ENCODE results near the gene PRAMEF10. TPM values are rescaled to one million over a fixed set of nuclear protein-coding genes. Genes with fewer than 3 reads are reported as not detected.

Gene PRAMEF10
- total RNA-seq: not detected in 2 replicates

GRCh38 chr1:12898170-12898569, at the start of gene PRAMEF10:
Gene PRAMEF10, minus strand, starts transcription at chr1:12898270. Its CDS starts 2,423 bp downstream, at chr1:12895847.

DNA sequence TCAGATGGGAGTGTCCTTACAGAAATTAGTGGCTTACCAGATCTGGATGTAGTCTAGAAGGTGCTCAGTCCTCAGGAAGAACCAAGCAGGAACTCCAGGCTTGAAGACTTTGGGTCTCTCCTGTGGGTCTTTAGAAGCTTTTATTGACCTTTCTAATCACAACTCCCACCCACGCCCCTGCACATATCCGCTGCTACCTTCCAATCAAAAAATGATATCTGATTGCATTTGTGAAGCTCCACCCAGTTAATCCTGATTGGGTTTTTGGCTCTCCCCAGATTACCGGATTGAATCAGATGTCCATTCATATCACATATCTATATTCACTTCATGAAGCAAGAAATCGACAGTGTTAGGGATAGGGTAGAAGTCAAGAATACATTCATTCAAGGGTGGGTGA, 49.4 kb upstream of the PRAMEF10 start, which contains the start of gene PRAMEF6:
Gene PRAMEF6, minus strand, starts transcription at position 101 of the 400 bp plus-strand sequence. CDS start 5,062 bp downstream, outside the sequence.

GRCh38 chr1:12916310-12916709, 18.2 kb upstream of the PRAMEF10 start, which contains the start of gene PRAMEF7:
Gene PRAMEF7, plus strand, starts transcription at chr1:12916610. Its CDS starts 1,083 bp downstream, at chr1:12917693.

DNA sequence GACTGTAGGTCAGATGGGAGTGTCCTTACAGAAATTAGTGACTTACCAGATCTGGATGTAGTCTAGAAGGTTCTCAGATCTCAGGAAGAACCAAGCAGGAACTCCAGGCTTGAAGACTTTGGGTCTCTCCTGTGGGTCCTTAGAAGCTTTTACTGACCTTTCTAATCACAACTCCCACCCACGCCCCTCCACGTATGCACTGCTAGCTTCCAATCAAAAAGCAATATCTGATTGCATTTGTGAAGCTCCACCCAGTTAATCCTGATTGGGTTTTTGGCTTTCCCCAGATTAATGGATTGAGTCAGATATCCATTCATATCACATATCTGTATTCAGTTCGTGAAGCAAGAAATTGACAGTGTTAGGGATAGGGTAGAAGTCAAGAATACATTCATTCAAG, 12.0 kb downstream of the PRAMEF10 start, which contains the start of gene PRAMEF4:
Gene PRAMEF4, minus strand, starts transcription at position 101 of the 400 bp plus-strand sequence. CDS start 2,807 bp downstream, outside the sequence.

DNA sequence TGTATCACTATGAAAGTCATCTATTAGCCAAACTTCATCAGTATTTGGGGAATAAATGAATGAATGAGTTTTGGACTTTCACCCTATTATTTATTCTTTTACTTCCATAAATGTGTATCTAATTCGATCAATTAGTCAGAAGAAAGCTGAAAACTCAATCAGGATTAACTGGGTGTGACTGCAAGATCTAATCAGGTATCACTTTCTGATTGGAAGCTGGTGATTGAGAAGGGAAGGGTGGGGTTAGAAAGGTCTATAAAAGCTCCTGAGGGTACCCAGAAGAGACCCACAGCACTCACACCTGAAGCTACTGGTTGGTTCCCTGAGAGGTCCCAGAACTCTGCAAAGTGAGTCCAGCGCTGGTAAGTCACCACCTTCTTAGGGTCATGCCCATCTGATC, 41.3 kb downstream of the PRAMEF10 start, which contains the start of gene PRAMEF2:
Gene PRAMEF2, plus strand, starts transcription at position 301 of the 400 bp plus-strand sequence. CDS start 1,924 bp downstream, outside the sequence.

GRCh38 chr1:12848620-12849019, 49.5 kb downstream of the PRAMEF10 start, which contains the start of gene HNRNPCL1:
Gene HNRNPCL1, minus strand, starts transcription at chr1:12848720. Its CDS starts 431 bp downstream, at chr1:12848289.

Other genes with a start within 250 kb of the PRAMEF10 start
- not detected in 2 replicates for gene AADACL3, start 182.2 kb downstream of the PRAMEF10 start, total RNA-seq
- not detected in 2 replicates for gene CFAP107, start 152.1 kb downstream of the PRAMEF10 start, total RNA-seq
- gene PRAMEF12, start 124.5 kb downstream of the PRAMEF10 start, total RNA-seq: not detected in 2 replicates
- not detected in 2 replicates for gene PRAMEF1, start 106.9 kb downstream of the PRAMEF10 start, total RNA-seq
- not detected in 2 replicates for gene PRAMEF11, start 66.9 kb downstream of the PRAMEF10 start, total RNA-seq
- gene HNRNPCL1, start 49.5 kb downstream of the PRAMEF10 start, total RNA-seq: not detected in 2 replicates
- gene PRAMEF2, start 41.2 kb downstream of the PRAMEF10 start, total RNA-seq: not detected in 2 replicates
- gene PRAMEF4, start 12.1 kb downstream of the PRAMEF10 start, total RNA-seq: not detected in 2 replicates
- not detected in 2 replicates for gene PRAMEF7, start 18.3 kb upstream of the PRAMEF10 start, total RNA-seq
- not detected in 2 replicates for gene PRAMEF6, start 49.3 kb upstream of the PRAMEF10 start, total RNA-seq
- not detected in 2 replicates for gene PRAMEF27, start 158.3 kb upstream of the PRAMEF10 start, total RNA-seq
- not detected in 2 replicates for gene HNRNPCL3, start 162.5 kb upstream of the PRAMEF10 start, total RNA-seq
- gene PRAMEF25, start 172.5 kb upstream of the PRAMEF10 start, total RNA-seq: not detected in 2 replicates
- not detected in 2 replicates for gene HNRNPCL2, start 218.6 kb upstream of the PRAMEF10 start, total RNA-seq

Data from bladder microvascular endothelial cell (primary cell).